Activated naive CD8-positive, alpha-beta T cell treated with anti-CD3 and anti-CD28 coated beads, Interleukin-2, amount 50 U/mL, for 24 hours (primary cell): Measurements from ENCODE around the gene PLEKHA1.

Experiments
- ATAC-seq: fragments of 150-1000 bp; cut with Tn5 transposase; one replicate; pipeline ENCODE4 v1.10.0; 2021
- DNase-seq: peaks from one replicate; pipeline ENCODE4 v3.0.0; 2021
- H3K27ac Mint-ChIP-seq: one replicate; pipeline ENCODE4 v1.8.0; 2021; ENCODE audit warnings: mild to moderate bottlenecking, mixed read lengths
- H3K27me3 Mint-ChIP-seq: one replicate; pipeline ENCODE4 v1.8.0; 2021; ENCODE audit warnings: mixed read lengths
- H3K36me3 Mint-ChIP-seq: one replicate; pipeline ENCODE4 v1.8.0; 2021; ENCODE audit warnings: low read depth, mixed read lengths
- H3K4me1 Mint-ChIP-seq: one replicate; pipeline ENCODE4 v1.8.0; 2021; ENCODE audit warnings: mixed read lengths
- H3K4me3 Mint-ChIP-seq: one replicate; pipeline ENCODE4 v1.8.0; 2021; ENCODE audit warnings: mild to moderate bottlenecking, moderate library complexity, mixed read lengths
- H3K9me3 Mint-ChIP-seq: one replicate; pipeline ENCODE4 v1.8.0; 2021; ENCODE audit warnings: mixed read lengths

Gene PLEKHA1

GRCh38 chr10:122446668-122447423 is 72.3 kb downstream of the PLEKHA1 start:
- DNase-seq (no peak), ATAC-seq (no peak)
- H3K36me3 Mint-ChIP-seq, result no peaks in the 10 kb centered on the region
- H3K27ac Mint-ChIP-seq, result no peak overlapping the region
- H3K9me3 Mint-ChIP-seq, result no peaks in the 10 kb centered on the region
- H3K4me3 Mint-ChIP-seq, result no peak overlapping the region
- no peaks in the 10 kb centered on the region for H3K27me3 Mint-ChIP-seq
- no peaks in the 10 kb centered on the region for H3K4me1 Mint-ChIP-seq

- Mint-ChIP-seq H3K27ac (no peak overlapping the region), H3K4me3 (no peak overlapping the region)
Measured at GRCh38 chr10:122448600-122448999, 74.1 kb downstream of the PLEKHA1 start.

GRCh38 chr10:122449153-122449552 is 74.6 kb downstream of the PLEKHA1 start:
- no peak for DNase-seq
- Mint-ChIP-seq H3K27me3 (peaks cover 4% of the 10 kb centered on the region), H3K4me1 (no peaks in the 10 kb centered on the region), H3K4me3 (no peak overlapping the region), H3K27ac (no peak overlapping the region), H3K9me3 (no peaks in the 10 kb centered on the region), H3K36me3 (no peaks in the 10 kb centered on the region)
- ATAC-seq, result no peak

More at GRCh38 chr10:122448600-122448999, 74.1 kb downstream of the PLEKHA1 start:
- DNase-seq (no peak), ATAC-seq (no peak)
- no peaks in the 10 kb centered on the region for H3K9me3 Mint-ChIP-seq
- no peaks in the 10 kb centered on the region for H3K4me1 Mint-ChIP-seq
- H3K27me3 Mint-ChIP-seq, result peaks cover 2% of the 10 kb centered on the region
- H3K36me3 Mint-ChIP-seq, result no peaks in the 10 kb centered on the region

GRCh38 chr10:122450353-122450990 is 76.0 kb downstream of the PLEKHA1 start:
- H3K27me3 Mint-ChIP-seq, result peaks cover 4% of the 10 kb centered on the region
- no peak overlapping the region for H3K4me3 Mint-ChIP-seq
- H3K27ac Mint-ChIP-seq, result no peak overlapping the region

GRCh38 chr10:122454071-122454470 is 79.6 kb downstream of the PLEKHA1 start:
- no peaks in the 10 kb centered on the region for H3K9me3 Mint-ChIP-seq
- ATAC-seq (no peak), DNase-seq (no peak)
- no peaks in the 10 kb centered on the region for H3K4me1 Mint-ChIP-seq
- H3K4me3 Mint-ChIP-seq, result no peak overlapping the region
- no peaks in the 10 kb centered on the region for H3K36me3 Mint-ChIP-seq
- H3K27me3 Mint-ChIP-seq, result peaks cover 24% of the 10 kb centered on the region
- no peak overlapping the region for H3K27ac Mint-ChIP-seq

More at GRCh38 chr10:122450353-122450990, 76.0 kb downstream of the PLEKHA1 start:
- no peaks in the 10 kb centered on the region for H3K9me3 Mint-ChIP-seq
- H3K4me1 Mint-ChIP-seq, result no peaks in the 10 kb centered on the region
- H3K36me3 Mint-ChIP-seq, result no peaks in the 10 kb centered on the region
- no peak for DNase-seq
- no peak for ATAC-seq

GRCh38 chr10:122454603-122455080 is 80.1 kb downstream of the PLEKHA1 start, which contains the start of gene ARMS2:
Gene ARMS2, plus strand, starts transcription at chr10:122454653. Its CDS starts 75 bp downstream, at chr10:122454728.
- Mint-ChIP-seq H3K9me3 (no peaks in the 10 kb centered on the region), H3K4me3 (no peak within 1 kb of the TSS), H3K27ac (no peak within 1 kb of the TSS), H3K27me3 (peaks cover 30% of the 10 kb centered on the region), H3K36me3 (no peaks in the 10 kb centered on the region), H3K4me1 (no peaks in the 10 kb centered on the region)
- DNase-seq (no peak), ATAC-seq (no peak)

- peaks cover under 1% of the 10 kb centered on the region for H3K4me1 Mint-ChIP-seq
- ATAC-seq (no peak), DNase-seq (no peak)
- H3K9me3 Mint-ChIP-seq, result no peaks in the 10 kb centered on the region
- H3K36me3 Mint-ChIP-seq, result no peaks in the 10 kb centered on the region
- H3K27ac Mint-ChIP-seq, result no peak overlapping the region
- no peak overlapping the region for H3K4me3 Mint-ChIP-seq
- peaks cover 38% of the 10 kb centered on the region for H3K27me3 Mint-ChIP-seq
Measured at GRCh38 chr10:122455376-122456079, 81.0 kb downstream of the PLEKHA1 start.

GRCh38 chr10:122457934-122458333 is 83.4 kb downstream of the PLEKHA1 start:
- no peaks in the 10 kb centered on the region for H3K36me3 Mint-ChIP-seq
- no peak overlapping the region for H3K27ac Mint-ChIP-seq
- DNase-seq (no peak), ATAC-seq (no peak)
- peaks cover 47% of the 10 kb centered on the region for H3K27me3 Mint-ChIP-seq
- H3K4me1 Mint-ChIP-seq, result peaks cover 8% of the 10 kb centered on the region
- H3K4me3 Mint-ChIP-seq, result no peak overlapping the region
- H3K9me3 Mint-ChIP-seq, result no peaks in the 10 kb centered on the region

GRCh38 chr10:122458693-122459092 is 84.2 kb downstream of the PLEKHA1 start:
- ATAC-seq, result no peak
- Mint-ChIP-seq H3K9me3 (no peaks in the 10 kb centered on the region), H3K27me3 (peaks cover 54% of the 10 kb centered on the region), H3K4me3 (no peak overlapping the region), H3K36me3 (no peaks in the 10 kb centered on the region), H3K27ac (no peak overlapping the region), H3K4me1 (peaks cover 8% of the 10 kb centered on the region)
- DNase-seq, result no peak

GRCh38 chr10:122459561-122460273 is 85.2 kb downstream of the PLEKHA1 start:
- Mint-ChIP-seq H3K27me3 (peaks cover 62% of the 10 kb centered on the region), H3K36me3 (no peaks in the 10 kb centered on the region), H3K4me1 (peaks cover 8% of the 10 kb centered on the region), H3K27ac (no peak overlapping the region), H3K9me3 (no peaks in the 10 kb centered on the region), H3K4me3 (no peak overlapping the region)
- DNase-seq (no peak), ATAC-seq (no peak)

- no peaks in the 10 kb centered on the region for H3K9me3 Mint-ChIP-seq
- no peak overlapping the region for H3K27ac Mint-ChIP-seq
- H3K36me3 Mint-ChIP-seq, result no peaks in the 10 kb centered on the region
- H3K4me1 Mint-ChIP-seq, result peaks cover 8% of the 10 kb centered on the region
- H3K27me3 Mint-ChIP-seq, result peaks cover 72% of the 10 kb centered on the region
- DNase-seq, result no peak
- no peak for ATAC-seq
- H3K4me3 Mint-ChIP-seq, result peak overlapping the region; percentile 24
Measured at GRCh38 chr10:122460891-122461293, 86.4 kb downstream of the PLEKHA1 start.

- Mint-ChIP-seq H3K36me3 (no peaks in the 10 kb centered on the region), H3K4me1 (peaks cover 8% of the 10 kb centered on the region), H3K27me3 (peaks cover 71% of the 10 kb centered on the region), H3K27ac (no peak within 1 kb of the TSS), H3K4me3 (peak within 1 kb of the TSS; percentile 71), H3K9me3 (no peaks in the 10 kb centered on the region)
- ATAC-seq (no peak), DNase-seq (peak; percentile 7)
Measured at GRCh38 chr10:122461367-122461728, 86.8 kb downstream of the PLEKHA1 start, which contains the start of gene HTRA1. Gene HTRA1, plus strand, starts transcription at chr10:122461553. Its CDS starts 100 bp downstream, at chr10:122461653.

GRCh38 chr10:122461729-122462532 is 87.4 kb downstream of the PLEKHA1 start:
- peak; percentile 4 for DNase-seq
- peak; percentile 23 for ATAC-seq
- no peak overlapping the region for H3K27ac Mint-ChIP-seq
- peaks cover 65% of the 10 kb centered on the region for H3K27me3 Mint-ChIP-seq
- H3K36me3 Mint-ChIP-seq, result no peaks in the 10 kb centered on the region
- no peaks in the 10 kb centered on the region for H3K9me3 Mint-ChIP-seq
- H3K4me3 Mint-ChIP-seq, result peak overlapping the region; percentile 71
- peaks cover 8% of the 10 kb centered on the region for H3K4me1 Mint-ChIP-seq
